Stomach (tissue), 4 donors: Measurements from ENCODE around the gene ILK.

ENCODE experiments used
- CTCF ChIP-seq, 7 experiments: fragments of 450-650 bp in 4 of 7; fragments of 200-600 bp in 3 of 7; sonication (generic) in 3 of 7; IDR thresholded peaks; one replicate each; pipeline ENCODE4 v1.5.1; 2016 to 2019; ENCODE audit warnings: antibody characterized with exemption in 7 of 7, control low read depth in 2 of 7, mild to moderate bottlenecking in 1 of 7
- POLR2A ChIP-seq, 4 donors: fragments of 450-650 bp; IDR thresholded peaks; one replicate each; pipeline ENCODE4 v1.6.1; 2016; ENCODE audit warnings: antibody characterized with exemption in 4 of 4, control low read depth in 2 of 4, mild to moderate bottlenecking in 1 of 4, moderate library complexity in 1 of 4
- POLR2AphosphoS5 ChIP-seq, 3 donors: sonication (generic); formaldehyde crosslinking; IDR thresholded peaks; one replicate each; pipeline ENCODE4 v1.6.1; 2016; ENCODE audit warnings: antibody characterized with exemption in 3 of 3

DNA sequence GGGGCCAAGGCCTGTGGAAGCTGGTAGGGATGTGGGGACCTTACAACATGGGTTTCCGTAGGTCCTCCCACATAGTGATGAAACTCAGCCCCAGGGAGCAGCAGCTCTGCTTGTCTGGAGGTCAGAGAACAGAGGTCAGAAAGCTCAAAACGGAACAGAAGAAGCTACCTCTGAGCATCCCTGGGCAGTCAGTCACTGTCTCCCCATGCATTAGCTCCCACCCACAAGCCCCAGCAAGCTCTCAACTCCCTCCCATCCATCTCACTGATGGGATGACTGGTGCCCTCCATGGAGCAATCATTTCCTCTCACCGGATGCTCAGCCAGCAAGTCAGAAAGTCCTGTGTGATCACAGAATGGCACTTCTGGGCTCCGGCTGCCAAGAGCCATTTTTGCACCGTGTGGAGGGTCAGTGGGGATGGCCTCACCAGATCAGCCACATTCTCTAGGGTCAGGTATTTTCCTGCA is 13.8 kb downstream of the ILK start:
- TF ChIP-seq CTCF (IDR thresholded peaks at IDR 0.05) (no peak), POLR2A (IDR thresholded peaks at IDR 0.05) (no peak), POLR2AphosphoS5 (IDR thresholded peaks at IDR 0.05) (no peak)
